Mucosa of stomach (tissue), 1 donor: ENCODE data around the gene NPAS3.

ENCODE experiments used
- H3K27me3 ChIP-seq: one replicate; pipeline ENCODE4 v1.7.0; 2013; ENCODE audit warnings: mild to moderate bottlenecking, low read length; ENCODE audit not compliant: control insufficient read depth, insufficient read depth
- H3K36me3 ChIP-seq: one replicate; pipeline ENCODE4 v1.7.0; 2013; ENCODE audit warnings: low read length; ENCODE audit not compliant: control insufficient read depth, insufficient read depth
- H3K4me1 ChIP-seq: one replicate; pipeline ENCODE4 v1.7.0; 2013; ENCODE audit warnings: mild to moderate bottlenecking, low read length; ENCODE audit not compliant: control insufficient read depth, insufficient read depth
- H3K4me3 ChIP-seq: one replicate; pipeline ENCODE4 v1.7.0; 2013; ENCODE audit warnings: low read length
- H3K9ac ChIP-seq: one replicate; pipeline ENCODE4 v1.7.0; 2013; ENCODE audit warnings: mild to moderate bottlenecking, low read length, moderate library complexity
- H3K9me3 ChIP-seq: one replicate; pipeline ENCODE4 v1.7.0; 2013; ENCODE audit warnings: mild to moderate bottlenecking, low read length, moderate library complexity; ENCODE audit not compliant: control insufficient read depth
- donor health status: Pancreatic carcinoma.

Gene NPAS3

DNA sequence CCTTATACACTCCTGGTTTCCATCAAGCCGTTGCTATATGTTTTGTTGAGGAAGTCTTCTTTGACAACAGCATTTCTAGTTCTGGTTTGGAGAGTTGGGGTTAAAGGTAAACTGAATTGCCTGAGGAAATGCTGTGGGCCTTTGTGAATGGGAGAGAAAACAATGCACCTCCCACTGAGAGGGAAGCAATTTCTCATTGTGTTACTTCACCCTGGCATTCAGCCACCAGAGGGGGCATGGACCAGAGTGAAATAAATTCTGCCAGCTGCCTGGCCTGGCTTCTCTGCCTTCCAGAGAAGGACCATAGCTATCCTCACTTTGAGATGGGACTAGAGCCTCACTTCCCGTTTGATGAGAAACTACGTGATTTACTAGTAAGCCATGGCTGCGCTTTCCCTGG lies 536.9 kb downstream of the NPAS3 start:
- Histone ChIP-seq H3K36me3 (no peaks in the 10 kb centered on the region), H3K27me3 (no peaks in the 10 kb centered on the region), H3K4me1 (peaks cover 8% of the 10 kb centered on the region), H3K4me3 (no peak overlapping the region), H3K9ac (no peak overlapping the region), H3K9me3 (no peaks in the 10 kb centered on the region)

DNA sequence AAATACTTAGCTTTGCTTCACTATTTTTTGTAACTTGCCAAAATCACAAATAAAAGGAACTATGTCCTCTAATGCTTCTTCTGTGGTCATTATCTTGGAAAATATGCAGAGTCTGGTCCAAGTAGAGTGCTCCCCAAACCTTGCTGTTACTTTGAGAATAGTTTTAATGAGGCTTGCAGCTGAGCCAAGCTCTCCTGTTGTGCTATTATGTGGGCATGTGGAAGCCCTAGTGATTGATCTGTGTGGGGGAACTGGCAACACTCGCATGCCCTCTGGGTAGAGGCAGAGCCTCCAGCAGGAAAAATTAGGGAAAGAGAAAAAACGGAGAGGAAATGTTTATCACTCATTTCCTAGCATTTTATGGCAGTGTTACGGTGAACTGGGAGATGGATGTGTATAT lies 539.1 kb downstream of the NPAS3 start:
- Histone ChIP-seq H3K4me3 (no peak overlapping the region), H3K9me3 (no peaks in the 10 kb centered on the region), H3K4me1 (peaks cover 8% of the 10 kb centered on the region), H3K9ac (no peak overlapping the region), H3K36me3 (no peaks in the 10 kb centered on the region), H3K27me3 (peaks cover 7% of the 10 kb centered on the region)

DNA sequence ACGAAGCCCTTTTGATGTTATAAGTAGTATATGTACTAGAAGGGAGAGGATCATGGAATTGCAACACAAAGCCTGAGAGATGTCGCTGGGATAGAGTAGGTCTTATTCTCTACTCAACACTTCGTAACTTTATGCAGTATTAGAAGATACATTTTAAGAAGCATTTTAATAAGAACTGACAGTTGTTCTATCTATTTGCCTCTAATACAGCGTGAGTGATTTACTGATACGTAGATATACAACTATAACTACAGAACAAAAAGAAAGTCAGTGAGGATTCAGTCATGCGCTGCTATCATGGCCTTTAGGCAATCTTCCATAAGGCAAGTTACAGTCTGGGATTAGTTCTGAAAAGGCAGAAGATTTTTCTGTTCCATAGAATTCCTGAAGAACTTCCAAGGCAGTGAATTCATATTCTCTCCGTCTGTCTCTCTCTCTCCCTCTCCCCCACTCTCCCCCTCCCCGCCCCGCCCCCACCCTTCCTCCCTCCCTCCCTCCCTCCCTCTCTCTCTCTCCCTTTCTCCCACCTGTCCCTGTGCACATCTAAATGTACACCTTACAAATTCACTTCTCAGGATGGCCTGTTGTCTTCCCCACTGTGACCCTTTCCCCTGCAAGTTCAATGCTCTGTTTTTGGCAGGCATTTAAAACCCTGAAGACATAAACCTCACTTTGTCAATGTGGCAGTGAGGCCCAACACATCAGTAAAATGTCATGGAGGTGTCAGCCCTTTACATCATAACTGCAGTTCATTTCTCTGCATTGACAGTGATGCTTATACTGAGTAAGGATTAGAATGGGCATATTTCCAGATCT lies 541.6 kb downstream of the NPAS3 start:
- Histone ChIP-seq H3K4me3 (no peak overlapping the region), H3K4me1 (peaks cover 8% of the 10 kb centered on the region), H3K36me3 (no peaks in the 10 kb centered on the region), H3K27me3 (peaks cover 7% of the 10 kb centered on the region), H3K9me3 (no peaks in the 10 kb centered on the region), H3K9ac (no peak overlapping the region)

DNA sequence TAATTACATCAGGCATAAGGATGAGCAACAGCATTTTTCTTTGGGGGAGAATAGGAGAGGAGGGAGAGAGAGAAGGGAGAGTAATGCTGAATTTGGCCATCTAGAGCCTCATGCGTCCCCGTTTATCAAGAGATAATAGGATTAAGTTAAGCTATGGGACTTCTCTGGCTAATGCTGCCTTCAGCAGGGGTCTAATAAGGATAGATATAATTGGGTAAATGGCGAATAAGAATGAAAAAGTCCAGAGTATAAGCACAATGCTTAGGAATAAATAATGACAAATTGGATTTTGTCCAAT lies 542.2 kb downstream of the NPAS3 start:
- Histone ChIP-seq H3K4me3 (no peak overlapping the region), H3K36me3 (no peaks in the 10 kb centered on the region), H3K27me3 (peaks cover 7% of the 10 kb centered on the region), H3K9ac (no peak overlapping the region), H3K9me3 (no peaks in the 10 kb centered on the region), H3K4me1 (peaks cover 8% of the 10 kb centered on the region)

DNA sequence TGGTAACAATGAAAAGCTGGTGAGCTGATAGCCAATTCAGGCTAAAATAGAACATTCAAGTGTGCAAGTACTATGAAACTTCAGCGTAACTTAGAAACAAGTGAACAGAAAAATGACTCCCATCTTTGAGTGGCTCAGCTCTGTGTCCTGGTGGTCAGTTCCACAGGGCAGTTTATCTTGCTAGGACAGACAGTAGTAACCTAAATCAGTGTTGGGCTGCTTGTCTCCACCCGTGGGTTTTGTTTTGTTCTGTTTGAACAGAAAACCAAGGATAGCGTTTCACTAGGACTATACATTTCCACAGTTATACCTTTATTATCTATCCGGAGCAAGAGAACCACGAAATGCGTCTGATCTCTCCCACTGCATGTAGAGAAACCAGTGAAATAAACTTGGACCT lies 544.4 kb downstream of the NPAS3 start:
- Histone ChIP-seq H3K27me3 (peaks cover 7% of the 10 kb centered on the region), H3K36me3 (no peaks in the 10 kb centered on the region), H3K9me3 (no peaks in the 10 kb centered on the region), H3K9ac (no peak overlapping the region), H3K4me3 (no peak overlapping the region), H3K4me1 (peaks cover 8% of the 10 kb centered on the region)

DNA sequence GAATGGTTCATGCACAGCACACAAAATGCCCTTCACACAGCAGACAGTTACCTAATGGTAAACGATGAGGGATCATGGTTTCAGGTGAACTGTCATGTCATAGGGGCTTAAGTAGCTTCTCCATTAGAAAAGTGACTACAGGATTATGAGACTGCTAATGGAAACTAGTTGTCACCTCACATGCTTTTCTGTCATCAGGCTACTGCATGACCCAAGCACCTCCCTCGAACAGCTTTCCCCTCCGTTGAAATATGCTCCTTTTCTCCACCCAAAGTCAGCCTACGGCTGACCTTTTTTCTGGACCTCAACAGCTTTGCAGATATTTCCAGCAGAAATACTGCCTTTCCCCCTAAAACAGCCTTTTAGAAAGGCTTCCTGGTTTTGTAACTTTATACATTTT lies 544.9 kb downstream of the NPAS3 start:
- H3K27me3 ChIP-seq, result peaks cover 7% of the 10 kb centered on the region
- H3K36me3 ChIP-seq, result no peaks in the 10 kb centered on the region
- no peak overlapping the region for H3K4me3 ChIP-seq
- no peak overlapping the region for H3K9ac ChIP-seq
- no peaks in the 10 kb centered on the region for H3K9me3 ChIP-seq
- H3K4me1 ChIP-seq, result peaks cover 8% of the 10 kb centered on the region

DNA sequence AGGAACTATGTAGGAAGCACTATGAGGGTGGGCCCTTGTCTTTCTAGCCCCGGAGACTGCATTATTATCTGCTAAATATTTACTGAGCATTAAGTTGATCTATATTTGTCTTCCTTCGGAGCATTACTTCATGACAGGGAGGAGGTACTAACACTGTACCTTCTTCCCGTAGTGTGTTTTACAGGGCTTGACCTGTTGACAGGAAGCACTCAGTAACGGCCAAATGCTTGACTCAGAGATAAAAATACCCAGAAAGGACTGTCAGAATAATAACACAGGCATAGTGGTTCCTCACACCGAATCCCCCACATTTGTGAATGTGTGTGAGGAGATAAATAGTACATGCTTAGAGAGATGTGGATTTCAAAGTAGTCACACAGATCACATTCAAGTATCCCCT lies 545.6 kb downstream of the NPAS3 start:
- H3K27me3 ChIP-seq, result peaks cover 7% of the 10 kb centered on the region
- no peak overlapping the region for H3K9ac ChIP-seq
- no peaks in the 10 kb centered on the region for H3K36me3 ChIP-seq

DNA sequence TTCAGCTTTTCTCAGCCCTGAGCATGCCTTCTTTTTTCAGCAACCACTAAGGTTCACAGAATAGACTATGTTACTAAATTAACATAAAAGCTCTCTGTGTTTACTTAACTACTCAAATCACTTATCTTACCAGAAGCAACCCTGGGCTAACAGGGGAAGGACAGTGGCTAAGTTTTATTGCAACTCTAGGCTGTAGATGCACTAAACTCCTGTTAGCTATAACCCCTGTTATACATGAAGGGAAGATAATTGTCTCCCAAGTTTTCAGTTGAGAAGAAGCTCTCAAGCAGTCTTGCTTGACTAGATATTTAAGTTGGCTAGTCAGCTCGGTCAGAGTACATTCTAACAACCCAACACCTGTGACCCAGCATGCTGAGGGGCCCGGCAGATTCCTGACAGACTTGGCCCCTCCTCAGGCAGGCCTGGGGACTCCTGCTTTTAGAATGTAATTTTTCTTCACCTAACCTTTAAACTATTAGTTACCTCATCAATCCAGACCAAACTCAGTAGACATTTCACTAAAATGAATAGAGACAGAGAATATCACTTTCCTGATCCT lies 547.7 kb downstream of the NPAS3 start:
- Histone ChIP-seq H3K4me3 (no peak overlapping the region), H3K27me3 (peaks cover 7% of the 10 kb centered on the region), H3K9ac (no peak overlapping the region), H3K4me1 (no peaks in the 10 kb centered on the region), H3K9me3 (no peaks in the 10 kb centered on the region), H3K36me3 (no peaks in the 10 kb centered on the region)

More for the DNA sequence above, 545.6 kb downstream of the NPAS3 start:
- H3K4me1 ChIP-seq, result peaks cover under 1% of the 10 kb centered on the region
- no peaks in the 10 kb centered on the region for H3K9me3 ChIP-seq
- H3K4me3 ChIP-seq, result no peak overlapping the region

DNA sequence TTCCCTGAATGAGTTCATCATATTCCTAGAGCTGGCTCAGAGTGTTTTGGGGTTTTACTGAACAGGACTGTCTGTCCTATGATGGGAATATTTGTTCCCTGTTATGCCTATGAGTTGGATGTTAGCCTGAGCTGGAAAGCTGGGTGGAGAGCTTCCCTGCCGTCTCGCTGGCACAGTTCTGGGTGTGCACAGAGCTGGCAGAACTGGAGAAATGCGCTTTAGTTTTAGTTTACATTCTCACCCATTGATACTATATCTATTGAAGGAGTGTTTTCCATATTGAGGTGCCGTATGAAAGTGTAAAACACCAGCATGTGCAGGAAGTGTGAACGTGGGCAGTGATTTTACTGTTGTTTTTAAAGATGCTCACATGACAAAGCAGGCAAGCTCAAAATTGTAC lies 549.9 kb downstream of the NPAS3 start:
- Histone ChIP-seq H3K36me3 (no peaks in the 10 kb centered on the region), H3K4me1 (no peaks in the 10 kb centered on the region), H3K9ac (no peak overlapping the region), H3K4me3 (no peak overlapping the region), H3K9me3 (no peaks in the 10 kb centered on the region), H3K27me3 (no peaks in the 10 kb centered on the region)

DNA sequence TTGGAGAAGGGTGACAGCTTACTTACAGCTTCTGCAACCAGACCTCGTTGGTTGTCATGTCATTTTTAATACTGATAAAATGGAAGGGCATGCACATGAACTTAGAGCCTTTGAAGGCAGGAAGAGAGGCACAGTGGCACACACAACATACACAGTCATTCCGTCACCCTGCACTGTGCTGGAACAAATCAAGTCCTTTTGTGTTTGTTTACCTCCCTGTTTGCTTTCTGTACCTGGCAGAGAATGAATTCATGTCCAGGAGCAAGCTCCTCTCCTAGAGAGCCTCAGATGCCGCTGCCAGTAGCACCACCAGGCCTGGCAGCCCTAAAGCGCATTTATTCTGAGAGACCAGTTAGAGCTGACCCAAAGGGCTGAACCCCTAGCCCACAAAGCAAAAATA lies 551.9 kb downstream of the NPAS3 start:
- Histone ChIP-seq H3K4me1 (no peaks in the 10 kb centered on the region), H3K4me3 (no peak overlapping the region), H3K27me3 (no peaks in the 10 kb centered on the region), H3K9ac (no peak overlapping the region), H3K36me3 (no peaks in the 10 kb centered on the region), H3K9me3 (no peaks in the 10 kb centered on the region)

DNA sequence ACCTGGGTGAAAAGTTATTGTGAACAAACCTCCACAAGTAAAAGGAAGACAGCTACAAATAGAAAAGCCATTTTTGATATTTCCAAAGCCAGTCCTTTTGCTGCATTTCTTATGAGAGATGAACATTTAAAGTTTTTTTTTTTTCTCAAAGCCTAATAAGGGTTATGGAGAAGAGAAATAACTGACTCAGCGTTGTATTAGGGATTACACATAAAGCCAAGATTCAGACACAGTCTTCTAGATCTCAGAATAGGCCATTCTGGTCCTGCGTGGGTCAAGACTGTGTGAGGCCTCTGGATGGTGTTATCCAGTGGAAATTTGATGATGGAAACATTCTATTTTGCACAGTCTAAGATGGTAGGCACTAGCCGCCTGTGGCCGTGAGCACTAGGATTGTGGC lies 552.4 kb downstream of the NPAS3 start:
- Histone ChIP-seq H3K36me3 (no peaks in the 10 kb centered on the region), H3K27me3 (no peaks in the 10 kb centered on the region), H3K9me3 (no peaks in the 10 kb centered on the region), H3K4me1 (no peaks in the 10 kb centered on the region), H3K4me3 (no peak overlapping the region), H3K9ac (no peak overlapping the region)

DNA sequence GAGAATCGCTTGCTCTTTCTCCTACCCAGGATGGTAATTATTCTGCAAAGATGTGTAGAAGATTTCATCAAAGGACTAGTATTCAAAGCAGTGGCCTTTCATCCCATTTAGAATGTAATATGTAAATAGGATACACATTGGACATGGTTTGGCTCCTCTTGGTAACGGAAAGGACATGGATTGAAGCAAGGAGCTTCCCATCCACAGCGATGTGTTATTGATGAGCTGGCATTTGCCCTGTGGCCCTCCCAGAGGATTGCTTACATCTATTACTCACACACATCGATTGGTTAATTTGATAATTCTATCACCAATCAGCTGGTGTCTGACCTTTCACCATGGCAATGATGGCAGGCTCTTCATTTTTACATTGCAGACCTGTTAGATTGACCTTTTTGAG lies 553.8 kb downstream of the NPAS3 start:
- H3K4me1 ChIP-seq, result no peaks in the 10 kb centered on the region
- no peak overlapping the region for H3K9ac ChIP-seq
- no peaks in the 10 kb centered on the region for H3K27me3 ChIP-seq
- no peak overlapping the region for H3K4me3 ChIP-seq
- H3K36me3 ChIP-seq, result no peaks in the 10 kb centered on the region
- H3K9me3 ChIP-seq, result no peaks in the 10 kb centered on the region

DNA sequence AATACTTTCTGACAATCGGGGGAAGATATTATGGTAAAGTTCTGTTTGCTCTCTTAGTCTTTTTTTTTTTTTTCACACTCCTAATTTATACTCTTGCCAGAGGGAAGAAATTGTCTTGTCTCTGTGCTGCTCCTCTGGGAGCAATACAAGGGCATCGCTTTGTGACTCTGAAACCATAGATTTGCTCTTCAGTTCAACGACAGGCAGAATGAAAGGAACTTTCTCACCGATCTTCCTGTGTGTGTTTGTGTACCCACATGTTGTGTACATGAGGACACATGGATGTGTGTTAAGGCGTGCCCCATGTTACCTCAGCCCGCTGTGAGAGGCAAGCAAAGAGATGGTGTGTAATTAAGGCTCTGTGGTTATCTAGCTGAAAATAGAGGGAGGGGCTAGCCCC lies 554.6 kb downstream of the NPAS3 start:
- H3K4me3 ChIP-seq, result no peak overlapping the region
- H3K4me1 ChIP-seq, result no peaks in the 10 kb centered on the region
- H3K27me3 ChIP-seq, result no peaks in the 10 kb centered on the region
- H3K9me3 ChIP-seq, result no peaks in the 10 kb centered on the region
- no peaks in the 10 kb centered on the region for H3K36me3 ChIP-seq
- H3K9ac ChIP-seq, result no peak overlapping the region
